ENCODE results near the gene ELOVL5. TPM values are rescaled to one million over a fixed set of nuclear protein-coding genes. Genes with fewer than 3 reads are reported as not detected.
"Not testable (repeated sequence)": the region's sequence is repeated elsewhere in the genome, so short reads cannot be mapped to it uniquely, and the experiment has no call there.

Gene ELOVL5
- total RNA-seq, 1 experiment from 2014 or later: 42.9 TPM

- in situ Hi-C loops (cut with HindIII; ENCODE audit: low pct_unique_long_range_greater_than_20kb, low sequenced_read_pairs): no loop called here
- DNase-seq (ENCODE audit: low read depth, low spot score): no peak
These were observed 10.4 kb downstream of the ELOVL5 start for GRCh38 chr6:53338304-53338703.

DNA sequence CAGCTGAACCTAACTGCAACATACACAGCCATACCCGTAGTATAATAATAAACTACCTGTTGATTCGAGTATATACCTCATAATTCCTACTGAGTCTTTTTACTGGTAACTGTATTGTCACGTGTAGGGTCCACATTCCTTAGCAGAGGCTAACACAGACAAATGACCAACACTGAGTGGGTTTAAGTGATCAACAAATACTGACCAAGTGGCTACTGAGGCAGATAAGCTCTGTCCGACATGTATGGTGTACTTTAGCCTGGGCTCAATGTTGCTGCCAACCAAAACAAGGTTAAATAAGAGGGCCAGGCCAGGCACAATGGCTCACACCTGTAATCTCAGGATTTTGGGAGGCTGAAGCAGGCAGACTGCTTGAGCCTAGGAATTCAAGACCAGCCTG, 12.7 kb downstream of the ELOVL5 start:
- DNase-seq (ENCODE audit: low read depth, low spot score): no peak
- in situ Hi-C loops (cut with HindIII; ENCODE audit: low pct_unique_long_range_greater_than_20kb, low sequenced_read_pairs): no loop called here

DNA sequence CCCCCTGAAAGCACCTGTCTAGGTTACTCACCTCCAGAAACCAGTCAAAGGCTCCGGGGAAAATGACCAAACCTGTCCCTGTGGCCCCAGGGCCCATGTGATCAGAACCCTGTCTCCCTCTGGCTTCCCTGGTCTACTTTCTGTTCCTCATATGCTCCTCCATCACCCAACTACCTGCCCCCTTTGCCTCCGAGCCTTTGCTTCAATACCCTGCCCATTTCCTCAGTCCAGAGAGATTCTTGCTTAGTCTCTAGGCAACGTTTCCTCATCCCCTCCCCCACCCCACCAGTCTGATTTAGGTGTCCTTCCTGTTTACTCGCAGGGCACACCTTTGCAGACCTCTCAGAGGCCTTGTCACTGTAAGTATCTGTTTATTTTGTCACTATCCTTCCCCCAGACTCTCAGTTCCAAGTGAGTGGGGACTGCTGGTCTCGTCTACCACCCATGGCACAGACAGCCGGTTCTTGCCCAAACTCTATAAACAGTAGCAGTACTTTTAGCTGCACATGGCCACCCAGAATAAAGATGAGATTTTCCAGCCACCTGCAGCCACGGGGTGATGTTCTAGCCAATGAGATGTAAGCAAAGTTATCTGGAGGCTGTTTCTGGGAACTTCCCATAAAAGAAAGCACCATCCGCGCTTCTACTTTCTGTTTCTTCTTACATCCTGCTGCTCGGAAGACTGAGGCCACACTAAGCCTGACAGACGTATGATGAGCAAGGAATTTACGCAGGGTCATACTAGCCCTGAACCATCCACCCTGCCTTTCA, 13.3 kb downstream of the ELOVL5 start:
- DNase-seq (ENCODE audit: low read depth, low spot score): no peak
- in situ Hi-C loops (cut with HindIII; ENCODE audit: low pct_unique_long_range_greater_than_20kb, low sequenced_read_pairs): no loop called here

- DNase-seq (ENCODE audit: low read depth, low spot score): no peak
- in situ Hi-C loops (cut with HindIII; ENCODE audit: low pct_unique_long_range_greater_than_20kb, low sequenced_read_pairs): no loop called here
These were observed 15.0 kb downstream of the ELOVL5 start for GRCh38 chr6:53333439-53334408.

DNA sequence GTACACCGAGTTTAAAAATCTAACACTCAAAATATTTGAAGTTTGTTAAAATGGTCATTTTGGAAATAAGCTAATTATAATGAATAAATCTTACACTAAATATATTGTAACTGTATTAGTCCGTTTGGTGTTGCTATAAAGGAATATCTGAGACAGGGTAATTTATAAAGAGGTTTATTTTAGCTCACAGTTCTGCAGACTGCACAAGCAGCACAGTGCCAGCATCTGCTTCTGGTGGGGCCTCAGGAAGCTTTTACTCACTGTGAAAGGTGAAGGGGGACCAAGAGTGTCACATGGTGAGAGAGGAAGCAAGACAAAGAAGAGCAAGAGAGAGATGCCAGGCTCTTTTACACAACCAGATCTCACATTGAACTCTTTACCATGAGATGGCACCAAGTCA, 17.1 kb downstream of the ELOVL5 start:
- DNase-seq (ENCODE audit: low read depth, low spot score): no peak
- in situ Hi-C loops (cut with HindIII; ENCODE audit: low pct_unique_long_range_greater_than_20kb, low sequenced_read_pairs): no loop called here

GRCh38 chr6:53330137-53330536, 18.6 kb downstream of the ELOVL5 start:
- DNase-seq (ENCODE audit: low read depth, low spot score): no peak
- in situ Hi-C loops (cut with HindIII; ENCODE audit: low pct_unique_long_range_greater_than_20kb, low sequenced_read_pairs): no loop called here

DNA sequence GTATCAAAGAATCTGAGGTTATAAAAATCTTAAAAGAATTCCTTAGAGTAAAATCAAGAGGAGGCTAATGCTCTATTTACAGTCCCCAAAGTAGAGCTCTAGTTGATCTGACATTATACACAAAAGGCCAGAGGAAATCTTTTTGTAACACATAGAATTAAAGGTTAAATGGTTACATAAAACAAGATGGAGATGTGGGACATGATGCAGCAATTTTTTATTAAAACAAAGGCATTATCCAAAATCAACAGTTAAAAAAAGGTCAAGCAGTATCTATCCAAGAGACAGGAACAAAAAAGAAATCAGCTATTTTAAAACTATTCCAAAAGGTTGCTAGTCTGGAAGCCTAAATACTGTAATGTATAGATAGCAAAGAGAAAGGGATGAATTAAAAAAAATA, 20.4 kb downstream of the ELOVL5 start:
- in situ Hi-C loops (cut with HindIII; ENCODE audit: low pct_unique_long_range_greater_than_20kb, low sequenced_read_pairs): no loop called here
- no peak for DNase-seq (ENCODE audit: low read depth, low spot score)

DNA sequence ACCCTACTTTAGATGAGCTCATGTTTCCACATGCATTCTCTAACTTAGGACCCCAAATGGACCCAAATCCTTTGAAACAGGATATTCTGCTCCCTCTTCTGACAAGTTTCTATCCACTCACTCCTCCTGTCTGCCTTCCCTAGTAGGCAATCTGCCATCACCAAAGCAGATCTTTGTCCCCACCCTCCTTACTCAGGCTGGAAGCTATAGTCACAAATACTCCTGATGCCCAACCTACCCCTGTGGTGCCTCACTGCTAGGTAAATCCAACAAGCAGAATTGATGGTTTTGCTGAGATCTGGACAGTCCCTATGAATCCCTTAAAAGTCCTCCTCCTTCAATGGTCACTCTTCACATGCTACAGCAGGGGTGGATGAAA, 21.7 kb downstream of the ELOVL5 start:
- in situ Hi-C loops (cut with HindIII; ENCODE audit: low pct_unique_long_range_greater_than_20kb, low sequenced_read_pairs): no loop called here
- no peak for DNase-seq (ENCODE audit: low read depth, low spot score)

DNA sequence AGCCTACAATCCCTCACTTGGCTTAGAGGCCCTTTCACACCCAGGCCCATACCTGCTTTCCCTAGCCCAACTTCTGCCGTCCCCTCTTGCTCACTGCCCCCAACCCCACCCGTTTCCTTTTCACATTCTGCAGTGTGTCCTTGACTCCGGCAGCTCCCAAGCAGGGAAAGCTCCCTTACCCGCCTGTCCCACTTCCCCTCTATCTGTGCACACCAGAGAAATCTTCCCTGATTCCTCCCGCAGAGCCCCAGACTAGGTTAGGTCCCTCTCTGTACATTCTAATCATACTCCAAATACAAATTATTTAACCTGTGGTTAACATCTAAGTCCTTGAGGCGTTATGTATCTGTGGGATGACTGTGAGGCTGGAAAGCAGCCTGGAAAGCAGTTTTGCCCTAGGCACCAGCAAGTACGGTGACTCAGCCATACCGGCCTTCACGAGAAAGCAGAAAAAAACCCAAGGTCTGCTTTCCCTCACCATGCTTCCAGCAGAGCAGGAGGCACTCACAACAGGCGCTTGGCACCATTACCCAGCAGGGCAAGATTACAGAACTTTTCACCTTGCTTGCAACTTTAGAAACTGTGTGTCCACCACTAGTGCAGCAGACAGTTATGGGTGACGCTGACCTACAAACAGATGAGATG, 22.3 kb downstream of the ELOVL5 start:
- DNase-seq (ENCODE audit: low read depth, low spot score): peak; percentile 67
- in situ Hi-C loops (cut with HindIII; ENCODE audit: low pct_unique_long_range_greater_than_20kb, low sequenced_read_pairs): no loop called here

DNA sequence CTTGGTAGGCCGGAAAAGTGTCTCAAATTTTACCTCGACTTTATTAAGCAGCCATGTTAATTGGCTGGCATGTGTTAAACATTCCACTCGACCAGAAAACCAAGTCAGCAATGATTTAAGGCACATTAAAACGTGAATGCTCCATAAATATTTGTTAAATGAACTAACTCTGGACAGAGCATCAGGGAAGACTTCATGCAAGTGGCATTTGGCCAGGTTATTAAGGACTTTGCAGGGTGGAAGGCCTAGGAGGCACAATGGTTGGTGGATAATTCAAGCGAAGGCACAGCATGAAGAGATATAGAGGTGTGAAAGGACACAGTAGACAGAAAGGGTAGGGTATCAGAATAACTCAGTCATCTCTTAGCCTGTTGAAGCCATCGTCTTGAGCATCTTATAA, 23.0 kb downstream of the ELOVL5 start:
- DNase-seq (ENCODE audit: low read depth, low spot score): no peak
- in situ Hi-C loops (cut with HindIII; ENCODE audit: low pct_unique_long_range_greater_than_20kb, low sequenced_read_pairs): no loop called here

DNA sequence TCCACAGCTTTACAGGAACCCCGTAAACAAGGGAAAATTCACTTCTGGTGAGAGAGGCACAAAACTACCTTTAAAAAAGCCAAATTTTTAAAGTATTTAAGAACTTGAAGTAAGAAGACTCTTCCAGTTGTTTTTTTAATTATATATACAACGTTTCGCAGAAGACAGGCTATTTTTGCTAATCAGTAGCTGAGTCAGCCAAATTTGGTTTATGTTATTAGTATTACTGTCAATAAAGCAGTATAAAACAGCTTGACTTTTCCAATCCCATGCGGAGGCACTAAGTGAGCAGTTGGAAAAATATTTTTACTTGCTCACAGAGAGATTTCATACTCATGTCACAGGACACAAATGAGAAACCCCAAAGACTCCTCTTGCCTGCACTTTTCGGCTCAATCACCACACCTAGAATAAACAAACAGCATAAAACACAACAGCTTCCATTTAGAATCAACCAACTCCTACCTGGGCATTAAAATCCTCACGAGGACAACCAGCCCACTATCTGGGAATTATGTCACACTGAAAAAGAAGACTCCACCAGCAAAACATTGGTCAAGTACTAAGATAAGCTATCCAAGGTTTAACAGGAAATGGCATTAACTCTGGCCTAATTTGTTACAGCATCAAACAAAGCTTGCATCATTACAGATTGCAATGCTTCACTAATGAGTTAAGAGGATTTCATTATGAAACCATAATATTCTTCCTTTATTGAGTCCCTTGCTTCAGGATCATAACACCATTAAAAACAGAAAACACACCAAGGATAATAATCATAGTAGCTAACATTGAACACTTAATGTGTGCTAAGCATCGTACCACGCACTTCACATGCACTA, 26.3 kb downstream of the ELOVL5 start:
- in situ Hi-C loops (cut with HindIII; ENCODE audit: low pct_unique_long_range_greater_than_20kb, low sequenced_read_pairs): no loop called here

GRCh38 chr6:53321701-53322100, 27.0 kb downstream of the ELOVL5 start:
- in situ Hi-C loops (cut with HindIII; ENCODE audit: low pct_unique_long_range_greater_than_20kb, low sequenced_read_pairs): no loop called here
- no peak for DNase-seq (ENCODE audit: low read depth, low spot score)

More for the DNA sequence above, 26.3 kb downstream of the ELOVL5 start:
- no peak for DNase-seq (ENCODE audit: low read depth, low spot score)

DNA sequence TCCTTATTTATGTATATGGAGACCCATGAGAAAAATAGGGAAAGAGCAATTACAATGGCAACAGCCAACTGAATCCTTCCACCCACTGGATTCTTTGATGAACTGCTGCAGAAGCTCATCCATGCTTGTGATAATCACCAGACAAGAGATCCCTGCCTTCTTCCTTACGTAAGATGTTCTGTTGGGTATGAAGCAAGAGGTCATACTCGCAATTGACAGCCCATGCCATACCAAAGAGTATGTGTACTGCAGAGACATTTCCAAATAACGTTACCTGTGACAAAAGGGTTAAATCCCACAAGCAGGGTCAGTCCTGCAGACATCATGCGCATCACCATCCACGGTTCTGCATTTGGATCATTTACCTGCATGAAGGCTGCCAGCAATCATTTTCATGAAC, 27.8 kb downstream of the ELOVL5 start:
- DNase-seq (ENCODE audit: low read depth, low spot score): no peak
- in situ Hi-C loops (cut with HindIII; ENCODE audit: low pct_unique_long_range_greater_than_20kb, low sequenced_read_pairs): no loop called here

GRCh38 chr6:53318429-53318828, 30.3 kb downstream of the ELOVL5 start:
- in situ Hi-C loops (cut with HindIII; ENCODE audit: low pct_unique_long_range_greater_than_20kb, low sequenced_read_pairs): no loop called here

GRCh38 chr6:53317861-53318260, 30.9 kb downstream of the ELOVL5 start:
- no peak for DNase-seq (ENCODE audit: low read depth, low spot score)
- in situ Hi-C loops (cut with HindIII; ENCODE audit: low pct_unique_long_range_greater_than_20kb, low sequenced_read_pairs): no loop called here

More at GRCh38 chr6:53318429-53318828, 30.3 kb downstream of the ELOVL5 start:
- no peak for DNase-seq (ENCODE audit: low read depth, low spot score)

GRCh38 chr6:53317299-53317698, 31.5 kb downstream of the ELOVL5 start:
- DNase-seq (ENCODE audit: low read depth, low spot score); in situ Hi-C loops (cut with HindIII; ENCODE audit: low pct_unique_long_range_greater_than_20kb, low sequenced_read_pairs): not testable (repeated sequence)

DNA sequence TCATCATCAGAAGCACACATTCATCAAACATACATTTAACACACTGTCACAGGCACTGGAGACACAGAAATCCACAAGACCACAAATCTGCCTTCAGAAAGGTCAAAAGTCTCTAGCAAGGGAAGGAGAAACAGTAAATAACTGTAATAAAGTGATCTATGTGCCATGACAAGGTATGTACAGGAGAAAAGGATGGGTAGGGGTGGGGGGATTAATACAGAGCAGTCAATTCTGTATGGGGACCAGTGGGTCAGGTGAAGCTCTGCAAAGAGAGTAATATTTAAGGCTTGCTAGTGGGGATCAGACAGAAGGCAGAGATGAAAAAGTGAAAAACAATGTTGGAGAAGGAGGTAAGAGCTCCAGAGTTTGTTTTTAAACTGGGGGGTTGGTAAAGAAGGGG, 32.6 kb downstream of the ELOVL5 start:
- in situ Hi-C loops (cut with HindIII; ENCODE audit: low pct_unique_long_range_greater_than_20kb, low sequenced_read_pairs): no loop called here

More for the DNA sequence above, 32.6 kb downstream of the ELOVL5 start:
- DNase-seq (ENCODE audit: low read depth, low spot score): no peak

Measured in SK-MEL-5 (cell line).